HG02938 (cell line): ENCODE data around the gene USP24.

Experiments
- ATAC-seq: cut with Tn5 transposase; IDR thresholded peaks from one replicate; pipeline ENCODE4 v1.9.1; 2021; ENCODE audit warnings: mild to moderate bottlenecking, moderate library complexity; ENCODE audit not compliant: unreplicated experiment

USP24 gene, protein sequence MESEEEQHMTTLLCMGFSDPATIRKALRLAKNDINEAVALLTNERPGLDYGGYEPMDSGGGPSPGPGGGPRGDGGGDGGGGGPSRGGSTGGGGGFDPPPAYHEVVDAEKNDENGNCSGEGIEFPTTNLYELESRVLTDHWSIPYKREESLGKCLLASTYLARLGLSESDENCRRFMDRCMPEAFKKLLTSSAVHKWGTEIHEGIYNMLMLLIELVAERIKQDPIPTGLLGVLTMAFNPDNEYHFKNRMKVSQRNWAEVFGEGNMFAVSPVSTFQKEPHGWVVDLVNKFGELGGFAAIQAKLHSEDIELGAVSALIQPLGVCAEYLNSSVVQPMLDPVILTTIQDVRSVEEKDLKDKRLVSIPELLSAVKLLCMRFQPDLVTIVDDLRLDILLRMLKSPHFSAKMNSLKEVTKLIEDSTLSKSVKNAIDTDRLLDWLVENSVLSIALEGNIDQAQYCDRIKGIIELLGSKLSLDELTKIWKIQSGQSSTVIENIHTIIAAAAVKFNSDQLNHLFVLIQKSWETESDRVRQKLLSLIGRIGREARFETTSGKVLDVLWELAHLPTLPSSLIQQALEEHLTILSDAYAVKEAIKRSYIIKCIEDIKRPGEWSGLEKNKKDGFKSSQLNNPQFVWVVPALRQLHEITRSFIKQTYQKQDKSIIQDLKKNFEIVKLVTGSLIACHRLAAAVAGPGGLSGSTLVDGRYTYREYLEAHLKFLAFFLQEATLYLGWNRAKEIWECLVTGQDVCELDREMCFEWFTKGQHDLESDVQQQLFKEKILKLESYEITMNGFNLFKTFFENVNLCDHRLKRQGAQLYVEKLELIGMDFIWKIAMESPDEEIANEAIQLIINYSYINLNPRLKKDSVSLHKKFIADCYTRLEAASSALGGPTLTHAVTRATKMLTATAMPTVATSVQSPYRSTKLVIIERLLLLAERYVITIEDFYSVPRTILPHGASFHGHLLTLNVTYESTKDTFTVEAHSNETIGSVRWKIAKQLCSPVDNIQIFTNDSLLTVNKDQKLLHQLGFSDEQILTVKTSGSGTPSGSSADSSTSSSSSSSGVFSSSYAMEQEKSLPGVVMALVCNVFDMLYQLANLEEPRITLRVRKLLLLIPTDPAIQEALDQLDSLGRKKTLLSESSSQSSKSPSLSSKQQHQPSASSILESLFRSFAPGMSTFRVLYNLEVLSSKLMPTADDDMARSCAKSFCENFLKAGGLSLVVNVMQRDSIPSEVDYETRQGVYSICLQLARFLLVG (N-terminal part only)

DNA sequence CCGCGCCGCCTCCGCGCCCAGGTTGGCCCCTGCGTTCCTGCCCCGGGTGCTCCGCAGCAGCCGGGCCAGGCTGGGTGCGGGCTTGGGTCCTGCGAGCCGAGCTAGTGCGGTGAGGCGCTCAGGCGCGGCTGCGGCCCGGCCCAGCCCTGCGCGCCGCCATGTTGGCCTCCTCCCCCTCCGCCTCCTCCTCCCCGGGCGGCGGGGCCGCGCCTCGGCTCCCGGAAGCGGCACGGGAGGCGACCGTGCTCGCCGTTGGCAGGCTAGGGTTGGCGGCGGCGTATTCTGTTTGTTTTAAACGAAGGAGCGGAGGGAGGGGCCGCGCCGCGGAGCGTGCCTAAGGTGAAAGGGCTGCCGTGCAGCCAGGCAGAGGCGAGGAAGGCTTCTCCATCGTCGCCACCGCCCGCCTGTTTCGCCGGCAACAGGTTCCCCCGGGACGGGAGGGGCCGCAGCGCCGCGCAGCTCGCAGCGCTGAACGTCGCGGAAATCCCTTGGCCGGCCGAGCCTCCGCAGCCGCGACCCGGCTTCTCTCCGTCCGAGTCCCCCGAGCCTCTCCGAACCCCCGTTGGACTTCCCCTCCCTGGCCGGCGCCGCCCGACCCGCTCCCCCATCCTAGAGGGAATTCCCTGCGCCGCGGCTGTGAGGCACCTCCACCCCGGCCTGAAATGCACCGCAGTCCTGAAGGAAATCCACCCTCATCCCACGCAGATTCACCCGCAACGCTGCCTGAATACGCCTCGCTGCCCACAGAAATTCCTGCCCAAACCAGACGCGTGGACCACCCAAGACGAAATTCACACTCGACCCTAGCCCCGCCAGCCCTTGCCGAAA, at the start of gene USP24:
USP24 (minus strand) TSS at position 171 of the 828 bp plus-strand sequence. CDS start 251 bp downstream, outside the sequence.
- peak; percentile 60 for ATAC-seq

DNA sequence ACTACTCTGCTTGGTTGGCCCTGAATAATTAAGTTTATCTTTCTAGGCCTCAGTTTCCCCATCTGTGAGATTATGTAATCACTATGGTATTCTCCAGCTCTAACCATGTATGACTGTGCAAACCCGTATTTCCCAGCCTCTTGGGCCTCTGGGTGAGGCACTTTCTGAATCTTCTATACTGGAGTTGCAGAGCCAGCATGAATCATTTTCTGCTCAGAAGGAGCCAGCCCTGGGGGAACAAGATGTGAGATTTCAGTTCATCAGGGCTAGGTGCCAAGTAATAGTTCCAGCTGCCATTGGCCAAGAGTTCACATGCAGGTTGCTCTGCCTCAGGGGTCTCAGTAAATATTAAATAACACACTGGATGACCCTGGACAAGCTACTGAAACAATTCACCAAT, 47.7 kb upstream of the USP24 start:
- ATAC-seq = no peak

DNA sequence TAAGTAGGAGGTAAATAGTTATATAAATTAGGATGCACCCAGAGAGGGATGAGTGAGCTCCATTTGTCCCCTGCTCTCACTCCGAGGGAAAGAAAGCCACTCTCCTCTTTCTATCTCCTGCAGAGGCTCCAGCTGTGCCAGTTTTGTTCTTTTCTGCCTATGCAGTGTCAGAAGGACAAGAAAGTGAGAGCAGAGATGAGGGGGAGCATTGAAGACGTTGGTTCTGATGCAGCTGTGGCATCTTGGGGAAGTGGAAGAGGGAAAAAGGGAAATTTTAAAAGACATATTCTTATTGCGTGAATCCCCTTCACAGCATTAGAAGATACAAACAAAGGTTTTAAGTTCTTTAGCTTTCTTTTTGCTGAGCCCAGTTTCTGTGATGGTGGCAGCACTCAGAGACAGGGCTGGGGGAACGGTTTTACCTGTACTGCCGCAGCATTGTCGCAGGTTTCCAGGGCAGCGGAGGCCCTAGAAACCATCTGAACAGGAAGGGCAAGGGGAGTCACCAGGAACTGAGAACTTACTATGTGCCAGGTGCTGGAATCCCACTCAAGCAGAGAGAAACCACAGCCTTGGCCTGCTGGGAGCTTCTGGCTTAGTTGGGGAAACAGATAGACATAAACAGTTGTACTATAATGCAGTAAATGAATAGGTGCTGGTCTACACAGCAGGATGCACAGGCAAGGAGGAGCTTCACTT, 44.9 kb upstream of the USP24 start:
- no peak for ATAC-seq

DNA sequence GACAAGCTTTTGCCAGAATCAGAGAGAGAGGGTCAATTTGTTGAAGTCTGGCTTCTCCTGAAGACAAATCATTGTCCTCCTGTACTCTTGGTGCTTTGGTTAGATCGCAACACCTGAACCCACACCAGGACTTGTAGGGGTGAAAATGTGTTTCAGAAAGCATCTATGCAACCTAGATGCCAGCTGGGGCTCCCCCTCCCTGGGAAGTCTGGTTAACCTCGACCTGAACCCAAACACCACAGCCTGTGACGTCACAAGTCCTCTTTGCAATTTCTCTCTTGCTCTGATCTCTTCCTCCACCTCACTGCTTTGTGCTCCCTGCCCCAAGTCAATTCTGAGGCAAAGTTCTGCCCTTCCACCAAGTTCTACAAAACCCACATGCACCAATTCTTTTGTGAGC, 42.8 kb upstream of the USP24 start:
- peak; percentile 64 for ATAC-seq

DNA sequence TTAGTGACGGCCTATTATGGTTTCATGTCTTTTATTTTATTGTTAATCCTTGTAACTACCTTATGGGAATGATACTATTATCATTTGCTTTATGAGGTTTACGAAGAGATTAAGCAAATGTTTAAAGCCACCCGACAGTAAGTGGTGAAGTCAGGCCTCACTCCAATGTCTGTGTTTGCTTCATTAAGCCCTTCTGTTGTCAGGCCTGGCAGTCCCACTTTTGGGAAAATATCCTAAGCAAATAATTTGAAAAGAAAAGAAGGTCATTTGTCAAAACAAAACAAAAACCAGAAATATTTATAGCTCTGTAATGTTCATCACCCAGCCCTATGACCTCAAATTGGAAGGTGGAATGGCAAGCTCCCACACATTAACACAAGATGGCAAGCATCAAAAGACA, 40.7 kb upstream of the USP24 start:
- no peak for ATAC-seq

DNA sequence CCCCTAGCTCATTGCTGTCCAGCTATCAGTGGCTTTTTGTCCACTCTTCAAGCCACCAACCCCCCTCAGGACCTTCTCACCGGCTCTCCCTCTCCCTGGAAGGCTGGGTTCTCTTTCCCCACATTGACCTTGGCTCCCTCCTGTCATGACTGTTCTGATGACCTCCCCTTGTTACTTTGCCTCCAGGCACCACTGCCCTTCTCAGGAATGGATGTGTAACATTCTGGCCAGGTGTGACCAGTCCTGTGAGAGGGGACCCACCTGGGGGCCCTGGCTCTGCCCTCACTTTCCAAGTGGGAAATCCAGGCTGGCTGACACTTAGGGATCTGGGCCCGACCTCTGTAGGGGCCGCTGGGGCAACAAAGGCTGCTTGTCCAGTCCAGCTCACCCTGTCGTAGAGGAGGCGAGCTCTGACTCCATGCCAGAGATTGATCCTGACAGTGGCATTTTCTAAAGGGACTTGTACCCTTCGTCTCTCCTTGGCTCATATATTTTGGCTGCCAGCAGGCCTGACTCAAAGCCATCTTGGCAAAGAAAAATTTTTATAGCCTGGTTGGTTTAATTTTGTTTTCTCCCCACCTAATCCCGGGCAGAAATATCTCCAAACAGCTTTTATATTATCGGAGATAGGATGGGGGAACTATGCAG, 37.9 kb upstream of the USP24 start:
- ATAC-seq = no peak

DNA sequence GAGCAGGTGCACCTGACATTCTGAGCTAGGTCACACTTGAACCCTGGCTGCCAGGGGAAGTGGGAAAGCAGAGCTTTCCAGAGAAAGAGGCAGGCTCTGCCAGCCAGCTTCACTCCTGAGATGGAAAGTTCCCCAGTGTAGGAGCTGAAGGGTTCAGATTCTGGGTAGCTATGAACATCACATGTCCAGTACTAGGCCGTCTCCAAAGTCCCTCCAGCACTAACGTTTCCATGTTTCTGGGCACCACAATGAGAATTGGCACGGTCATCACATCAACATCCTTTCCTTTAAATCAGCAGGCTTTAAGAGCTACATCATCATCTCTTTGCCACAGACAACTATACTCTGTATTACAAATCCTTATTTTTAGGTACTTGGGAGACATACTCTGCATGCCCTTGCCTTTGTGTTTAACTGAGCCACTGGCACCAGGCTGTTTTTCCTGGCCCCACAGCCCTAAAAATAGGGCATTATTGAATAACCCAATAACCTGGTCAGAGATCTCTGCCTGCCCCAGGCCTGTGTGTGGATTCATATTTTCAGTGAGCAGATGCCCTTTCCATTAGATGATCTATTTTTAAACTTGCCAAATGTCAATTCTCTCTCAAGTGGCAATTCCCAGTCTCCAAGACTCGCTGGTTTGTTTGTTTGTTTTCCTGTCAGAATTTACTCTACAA, 35.4 kb upstream of the USP24 start:
- no peak for ATAC-seq

DNA sequence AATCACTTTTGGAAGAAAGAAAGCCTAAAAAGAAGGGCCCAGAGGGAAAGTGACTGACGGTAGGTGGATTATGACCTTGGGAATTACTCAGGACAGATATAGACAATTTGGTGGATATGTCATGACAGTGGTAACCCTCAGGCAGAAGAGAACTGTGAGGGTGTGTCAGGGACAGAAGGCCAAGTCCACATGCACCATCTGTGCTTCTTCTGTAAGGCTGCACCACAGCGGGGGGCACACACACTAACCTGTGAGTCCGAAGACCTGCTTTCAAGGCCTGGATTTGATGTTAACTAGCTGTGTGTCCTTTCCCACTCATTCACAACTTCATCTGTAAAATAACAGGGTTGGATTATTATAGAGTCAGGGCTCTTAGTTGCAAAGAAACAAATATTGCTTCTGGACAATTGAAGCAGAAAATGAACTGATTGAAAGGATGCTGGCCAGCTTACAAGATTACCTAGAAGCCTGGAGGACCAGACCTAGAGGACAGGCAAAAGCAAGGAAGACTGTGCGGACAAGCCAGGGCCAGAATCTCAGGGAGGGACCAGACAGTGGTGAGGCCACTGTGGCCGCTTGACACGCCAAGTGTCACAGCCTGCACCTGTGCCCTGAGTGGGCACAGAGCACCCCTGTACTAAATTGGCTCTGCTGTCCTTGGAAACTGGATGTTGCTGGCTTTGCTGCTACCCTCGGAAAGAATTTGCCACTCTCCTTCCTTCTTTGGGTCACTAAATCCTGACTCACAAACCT, 34.7 kb upstream of the USP24 start:
- ATAC-seq = no peak

DNA sequence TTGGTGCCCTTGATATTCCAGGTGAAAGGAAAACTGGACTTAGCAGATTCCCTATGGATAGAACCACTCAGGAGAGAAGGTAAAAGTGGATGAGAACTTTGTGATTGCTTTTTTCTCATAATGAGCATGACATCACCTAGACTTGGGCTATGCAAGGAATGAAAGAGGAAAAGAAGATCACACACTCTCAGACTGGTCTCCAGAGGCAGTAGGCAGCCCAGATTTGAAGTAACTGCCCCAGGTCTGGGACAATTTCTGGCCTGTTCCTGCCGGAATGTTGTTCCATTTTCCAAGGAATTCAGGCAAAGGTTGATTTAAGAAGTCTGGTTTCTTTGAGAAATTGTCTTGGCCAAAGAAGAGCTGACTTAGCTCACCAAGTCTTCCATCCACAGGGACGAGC, 31.7 kb upstream of the USP24 start:
- ATAC-seq = no peak

DNA sequence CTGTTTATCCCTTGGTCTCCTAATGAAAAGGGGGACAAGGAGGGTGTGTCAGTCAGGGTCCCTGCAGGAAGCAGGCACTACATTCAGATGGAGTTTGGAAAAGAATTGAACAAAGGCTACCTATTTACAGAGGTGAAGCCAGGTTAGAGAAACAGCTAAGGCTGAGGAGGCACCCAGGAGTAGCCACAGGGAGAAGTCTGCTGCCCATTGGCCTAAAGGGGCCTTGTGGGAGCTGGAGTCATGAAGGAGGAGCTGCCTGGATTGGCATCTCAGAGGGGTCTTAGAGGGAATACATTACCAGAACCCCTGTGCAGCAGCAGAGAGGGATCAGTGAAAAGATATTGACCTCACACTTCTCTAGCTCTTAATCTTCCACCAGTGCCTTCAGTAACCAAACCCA, 31.2 kb upstream of the USP24 start:
- no peak for ATAC-seq

DNA sequence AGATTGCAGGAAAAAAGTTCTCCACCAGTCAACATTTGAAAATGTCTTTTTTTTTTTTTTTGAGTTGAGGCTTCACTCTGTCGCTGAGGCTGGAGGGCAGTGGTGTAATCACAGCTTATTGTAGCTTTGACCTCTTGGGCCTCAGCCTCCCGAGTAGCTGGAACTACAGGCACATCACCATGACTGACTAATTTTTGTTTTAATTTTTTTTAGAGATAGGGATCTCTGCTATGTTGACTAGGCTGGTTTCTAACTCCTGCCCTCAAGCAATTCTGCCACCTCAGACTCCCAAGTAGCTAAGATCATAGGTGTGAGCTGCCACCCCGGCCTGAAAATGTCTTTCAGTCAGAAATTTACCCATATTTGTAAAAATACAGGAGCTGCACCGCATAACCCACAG, 30.6 kb upstream of the USP24 start:
- ATAC-seq = no peak

DNA sequence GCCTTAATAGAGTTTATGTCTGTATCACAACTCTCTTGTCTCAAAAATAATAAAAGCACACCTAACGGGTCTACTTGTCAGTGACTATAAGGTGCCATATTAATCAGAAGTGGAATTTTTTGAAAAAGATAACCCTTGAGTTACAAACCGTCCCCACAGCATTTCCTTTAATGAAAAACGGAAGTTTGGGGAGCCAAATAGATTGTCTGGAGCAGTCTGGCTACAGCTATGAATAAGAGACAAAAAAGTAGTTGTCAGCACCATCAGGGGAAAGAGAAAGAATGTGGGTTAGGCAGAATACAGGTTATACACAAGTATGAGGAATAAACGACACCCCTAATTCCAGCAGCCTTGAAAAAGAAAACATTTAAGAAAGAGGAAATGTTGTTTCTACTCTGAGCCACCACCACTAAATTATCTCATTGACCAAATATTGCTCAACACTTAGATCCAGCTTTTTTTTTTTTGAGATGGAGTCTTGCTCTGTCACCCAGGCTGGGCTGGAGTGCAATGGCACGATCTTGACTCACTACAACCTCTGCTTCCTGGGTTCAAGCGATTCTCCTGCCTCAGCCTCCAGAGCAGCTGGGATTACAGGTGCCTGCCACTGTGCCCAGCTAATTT, 29.4 kb upstream of the USP24 start:
- ATAC-seq = no peak

DNA sequence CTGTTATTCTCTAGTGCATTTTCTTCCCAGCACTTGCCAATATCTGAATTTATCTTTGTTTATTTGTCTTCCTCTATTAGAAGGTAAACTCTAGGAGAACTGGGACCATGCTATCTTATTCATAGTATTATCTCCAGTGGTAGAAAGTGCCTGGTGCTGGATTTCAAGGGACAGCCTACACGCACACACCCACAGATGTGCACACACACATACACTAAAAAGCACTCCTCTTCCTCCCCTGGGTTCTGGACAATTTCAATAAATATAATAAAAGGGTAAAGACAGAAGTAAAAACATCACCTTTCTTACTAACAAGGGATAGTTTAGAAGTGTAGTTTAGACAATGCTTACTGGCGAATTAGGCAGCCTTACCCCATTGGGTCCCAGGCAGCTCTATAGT, 28.5 kb upstream of the USP24 start:
- no peak for ATAC-seq

DNA sequence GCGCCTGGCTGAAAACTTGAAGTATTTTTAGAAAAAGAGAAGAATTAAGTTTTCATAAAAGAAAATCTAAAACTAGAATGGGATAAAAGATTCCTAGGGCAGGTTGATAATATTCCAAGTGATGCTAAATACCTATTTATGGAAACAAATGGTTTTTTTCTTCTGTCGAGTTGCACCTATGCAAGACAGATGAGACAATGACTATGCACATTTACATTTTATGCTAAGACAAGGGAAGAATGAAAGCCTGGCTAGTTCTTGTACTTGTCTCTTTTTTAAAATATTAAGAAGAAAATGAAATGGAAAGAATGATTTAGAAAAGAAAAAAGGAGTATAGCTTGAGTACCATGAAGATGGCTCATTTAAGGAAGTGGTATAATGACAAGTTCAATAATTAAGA, 24.4 kb upstream of the USP24 start:
- ATAC-seq = no peak

DNA sequence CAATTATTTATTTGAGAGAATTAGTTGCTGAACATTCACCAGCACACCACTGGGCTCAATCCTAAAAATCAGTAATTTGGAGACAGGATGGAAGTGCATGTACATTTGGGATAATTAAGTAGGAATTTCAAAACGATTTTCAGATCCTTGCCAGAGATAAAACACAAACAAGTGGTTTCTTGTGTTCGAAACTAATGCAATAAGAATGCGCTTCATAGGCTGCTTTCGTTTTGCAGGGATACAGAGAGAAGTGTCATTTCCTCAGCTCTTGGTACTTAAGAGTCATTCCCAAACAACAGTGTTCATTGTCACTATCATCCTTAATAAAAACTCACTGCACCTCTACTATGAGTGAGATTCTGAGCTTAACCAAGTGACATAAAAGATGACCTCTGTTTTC, 20.6 kb upstream of the USP24 start:
- ATAC-seq = no peak

DNA sequence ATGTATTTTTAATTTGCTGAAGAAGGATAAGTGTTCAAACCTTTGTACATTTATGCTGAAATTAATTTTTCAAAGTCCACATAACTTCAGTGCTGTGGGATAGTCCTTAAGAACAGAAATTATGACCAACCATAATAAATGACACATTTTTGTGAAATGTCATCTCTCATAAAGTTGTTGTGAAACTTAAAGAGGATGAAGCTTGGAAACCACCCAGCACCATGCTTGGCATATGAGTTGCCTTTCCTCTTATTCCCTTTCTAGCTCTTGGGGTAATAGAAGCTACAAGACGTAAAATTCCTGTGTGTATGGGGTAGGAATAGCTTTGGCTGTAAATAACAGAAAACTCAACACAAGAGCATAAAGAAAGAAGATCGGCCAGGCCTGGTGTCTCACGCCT, 18.9 kb upstream of the USP24 start:
- ATAC-seq = no peak

DNA sequence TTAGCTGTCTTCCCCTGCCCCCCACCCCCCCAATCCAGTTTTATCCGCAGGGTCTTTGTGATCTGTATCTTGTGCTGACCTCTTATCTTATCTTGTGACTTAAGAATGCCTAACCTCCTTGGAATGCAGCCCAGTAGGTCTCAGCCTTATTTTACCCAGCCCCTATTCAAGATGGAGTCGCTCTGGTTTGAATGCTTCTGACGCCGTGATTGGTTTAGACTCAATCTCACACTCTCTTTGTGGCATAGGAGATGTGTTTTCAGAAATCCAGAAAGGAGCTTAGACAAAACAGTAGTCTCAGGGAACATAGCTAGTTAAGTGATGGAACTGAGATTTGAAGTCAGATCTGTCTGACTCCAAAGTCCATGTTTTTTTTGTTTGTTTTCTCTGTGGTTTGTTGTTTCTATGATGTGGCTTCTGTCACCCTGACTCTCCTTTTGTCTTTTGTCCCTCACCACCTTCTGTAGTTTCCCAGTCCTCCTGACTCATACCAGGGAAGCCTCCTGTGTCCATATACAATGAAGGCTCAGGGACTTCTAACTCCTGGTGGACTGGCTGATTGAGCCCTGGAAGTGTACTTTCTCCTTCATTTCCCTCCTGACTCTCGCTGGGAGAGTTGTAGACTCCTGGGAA, 18.1 kb upstream of the USP24 start:
- ATAC-seq = no peak
